NB4 (cell line): Measurements from ENCODE around the gene CCT7.
A peak's percentile ranks its signal among the peaks of the same experiment; 100 is the strongest.

Source experiments
- DNase-seq: peaks from one replicate; pipeline ENCODE4 v3.0.0; 2010; ENCODE audit warnings: low read depth
- H3K4me3 ChIP-seq: one replicate; pipeline ENCODE4 v1.5.1; 2011; ENCODE audit warnings: mild to moderate bottlenecking, low read depth, low read length, moderate library complexity
- CTCF ChIP-seq: IDR thresholded peaks from one replicate; pipeline ENCODE4 v1.5.1; 2012; ENCODE audit warnings: low read depth, low read length
- MAX ChIP-seq: IDR thresholded peaks from 2 replicates; pipeline ENCODE4 v1.6.1; 2011; ENCODE audit warnings: low read depth, low read length
- MYC ChIP-seq: IDR thresholded peaks from 2 replicates; pipeline ENCODE4 v1.6.1; 2011; ENCODE audit warnings: low read depth, low read length
- POLR2A ChIP-seq: IDR thresholded peaks from 2 replicates; pipeline ENCODE4 v1.6.1; 2011; ENCODE audit warnings: mild to moderate bottlenecking; ENCODE audit not compliant: insufficient read length; ENCODE audit errors: extremely low read depth

CCT7 gene

GRCh38 chr2:73212448-73213176 lies 21.5 kb upstream of the CCT7 start:
- H3K4me3 ChIP-seq: no peak overlapping the region
- TF ChIP-seq CTCF (peak; percentile 97), POLR2A (no peak)
- peak; percentile 88 for DNase-seq

GRCh38 chr2:73214120-73215035 lies 19.7 kb upstream of the CCT7 start, which contains the start of gene SMYD5:
SMYD5 (plus strand) TSS chr2:73214245; CDS start chr2:73214267, 22 bp downstream.
- TF ChIP-seq MYC (peak; percentile 87), POLR2A (peak; percentile 63), CTCF (no peak), MAX (peak; percentile 90)
- DNase-seq: peak; percentile 94
- peak within 1 kb of the TSS; percentile 71 for H3K4me3 ChIP-seq

- H3K4me3 ChIP-seq: peak overlapping the region; percentile 71
- TF ChIP-seq CTCF: no peak
- TF ChIP-seq MYC: no peak
- TF ChIP-seq POLR2A: no peak
- no peak for TF ChIP-seq MAX
- DNase-seq: no peak
These were observed 18.9 kb upstream of the CCT7 start for GRCh38 chr2:73215254-73215653.

- DNase-seq: no peak
- TF ChIP-seq POLR2A (no peak), CTCF (no peak), MAX (no peak), MYC (no peak)
- no peak overlapping the region for H3K4me3 ChIP-seq
These were observed 16.9 kb upstream of the CCT7 start for GRCh38 chr2:73217160-73217559.

- no peak for DNase-seq
- no peak overlapping the region for H3K4me3 ChIP-seq
- TF ChIP-seq CTCF: no peak
- TF ChIP-seq MYC: no peak
- TF ChIP-seq MAX: no peak
- TF ChIP-seq POLR2A: no peak
These were observed 16.3 kb upstream of the CCT7 start for GRCh38 chr2:73217826-73218225.
